Osteoblast (primary cell): ENCODE measurements around the gene SSMEM1. TPM values are rescaled to one million over a fixed set of nuclear protein-coding genes. Genes with fewer than 3 reads are reported as not detected.
A peak's percentile ranks its signal among the peaks of the same experiment; 100 is the strongest.

Source experiments
- DNase-seq: peaks from one replicate; pipeline ENCODE4 v3.0.0; 2011; ENCODE audit warnings: low spot score, mixed read lengths; ENCODE audit not compliant: insufficient read length; ENCODE audit errors: missing footprints
- H2AFZ ChIP-seq: 2 replicates; pipeline ENCODE4 v1.6.0; 2011; ENCODE audit warnings: mild to moderate bottlenecking, low read length
- H3K27ac ChIP-seq: 2 replicates; pipeline ENCODE4 v1.5.1; 2011; ENCODE audit warnings: mild to moderate bottlenecking, low read depth, low read length, moderate library complexity
- H3K27me3 ChIP-seq: 2 replicates; pipeline ENCODE4 v1.6.0; 2012; ENCODE audit warnings: mild to moderate bottlenecking, control low read depth, inconsistent platforms, low read length, moderate library complexity; ENCODE audit not compliant: insufficient read depth
- H3K36me3 ChIP-seq: 2 replicates; pipeline ENCODE4 v1.5.1; 2011; ENCODE audit warnings: mild to moderate bottlenecking, low read length, control low read depth, moderate library complexity; ENCODE audit not compliant: insufficient read depth
- H3K4me1 ChIP-seq: 2 replicates; pipeline ENCODE4 v1.5.1; 2011; ENCODE audit warnings: mild to moderate bottlenecking, low read length, control low read depth, moderate library complexity; ENCODE audit not compliant: insufficient read depth
- H3K4me2 ChIP-seq: 2 replicates; pipeline ENCODE4 v1.6.0; 2011; ENCODE audit warnings: mild to moderate bottlenecking, low read length; ENCODE audit not compliant: insufficient read depth
- H3K4me3 ChIP-seq: fragments of 200-600 bp; sonication (generic); 3 replicates; pipeline ENCODE4 v1.5.1; 2012; ENCODE audit warnings: mild to moderate bottlenecking, low read length, inconsistent platforms; ENCODE audit not compliant: insufficient read depth
- H3K79me2 ChIP-seq: 2 replicates; pipeline ENCODE4 v1.6.0; 2012; ENCODE audit warnings: mild to moderate bottlenecking, low read length, control low read depth, inconsistent platforms; ENCODE audit not compliant: insufficient read depth
- H3K9me3 ChIP-seq: 2 replicates; pipeline ENCODE4 v1.5.1; 2011; ENCODE audit warnings: low read depth, low read length, control low read depth
- H4K20me1 ChIP-seq: 2 replicates; pipeline ENCODE4 v1.6.0; 2012; ENCODE audit warnings: mild to moderate bottlenecking, low read length, control low read depth; ENCODE audit not compliant: insufficient read depth
- total RNA-seq: library from RNA; depleted of rRNA; stranded (reverse); fragments of >200 nt; gene quantifications from 2 replicates; pipeline ENCODE4 v1.2.3, GENCODE V29; 2012
- TF ChIP-seq, protein P1 (sequence below): IDR thresholded peaks from 2 replicates; pipeline ENCODE4 v1.5.1; 2011; ENCODE audit warnings: mild to moderate bottlenecking, low read depth, low read length, moderate library complexity; ENCODE audit errors: extremely low read depth

Gene SSMEM1, protein sequence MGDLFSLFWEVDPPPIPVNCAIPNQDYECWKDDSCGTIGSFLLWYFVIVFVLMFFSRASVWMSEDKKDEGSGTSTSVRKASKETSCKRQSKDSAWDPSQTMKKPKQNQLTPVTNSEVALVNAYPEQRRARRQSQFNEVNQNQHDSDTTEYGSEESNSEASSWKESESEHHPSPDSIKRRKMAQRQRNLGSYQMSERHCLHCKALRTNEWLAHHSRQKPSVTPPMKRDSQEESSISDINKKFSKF
- total RNA-seq, result not detected in 2 replicates

- Histone ChIP-seq H2AFZ (peak within 1 kb of the TSS; percentile 76), H4K20me1 (no peaks in the 10 kb centered on the region), H3K27me3 (no peaks in the 10 kb centered on the region), H3K27ac (peak within 1 kb of the TSS; percentile 79), H3K9me3 (no peaks in the 10 kb centered on the region), H3K4me1 (peaks cover 14% of the 10 kb centered on the region), H3K4me3 (no peak within 1 kb of the TSS), H3K79me2 (peaks cover 6% of the 10 kb centered on the region), H3K4me2 (peak within 1 kb of the TSS; percentile 36), H3K36me3 (peaks cover 8% of the 10 kb centered on the region)
- TF ChIP-seq, protein P1, sequence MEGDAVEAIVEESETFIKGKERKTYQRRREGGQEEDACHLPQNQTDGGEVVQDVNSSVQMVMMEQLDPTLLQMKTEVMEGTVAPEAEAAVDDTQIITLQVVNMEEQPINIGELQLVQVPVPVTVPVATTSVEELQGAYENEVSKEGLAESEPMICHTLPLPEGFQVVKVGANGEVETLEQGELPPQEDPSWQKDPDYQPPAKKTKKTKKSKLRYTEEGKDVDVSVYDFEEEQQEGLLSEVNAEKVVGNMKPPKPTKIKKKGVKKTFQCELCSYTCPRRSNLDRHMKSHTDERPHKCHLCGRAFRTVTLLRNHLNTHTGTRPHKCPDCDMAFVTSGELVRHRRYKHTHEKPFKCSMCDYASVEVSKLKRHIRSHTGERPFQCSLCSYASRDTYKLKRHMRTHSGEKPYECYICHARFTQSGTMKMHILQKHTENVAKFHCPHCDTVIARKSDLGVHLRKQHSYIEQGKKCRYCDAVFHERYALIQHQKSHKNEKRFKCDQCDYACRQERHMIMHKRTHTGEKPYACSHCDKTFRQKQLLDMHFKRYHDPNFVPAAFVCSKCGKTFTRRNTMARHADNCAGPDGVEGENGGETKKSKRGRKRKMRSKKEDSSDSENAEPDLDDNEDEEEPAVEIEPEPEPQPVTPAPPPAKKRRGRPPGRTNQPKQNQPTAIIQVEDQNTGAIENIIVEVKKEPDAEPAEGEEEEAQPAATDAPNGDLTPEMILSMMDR, result no peak
- DNase-seq, result peak; percentile 89
Observed at GRCh38 chr7:130207642-130208041, at the start of gene SSMEM1. Gene SSMEM1, plus strand, starts transcription at chr7:130207860. Its CDS starts 51 bp downstream, at chr7:130207911.

DNA sequence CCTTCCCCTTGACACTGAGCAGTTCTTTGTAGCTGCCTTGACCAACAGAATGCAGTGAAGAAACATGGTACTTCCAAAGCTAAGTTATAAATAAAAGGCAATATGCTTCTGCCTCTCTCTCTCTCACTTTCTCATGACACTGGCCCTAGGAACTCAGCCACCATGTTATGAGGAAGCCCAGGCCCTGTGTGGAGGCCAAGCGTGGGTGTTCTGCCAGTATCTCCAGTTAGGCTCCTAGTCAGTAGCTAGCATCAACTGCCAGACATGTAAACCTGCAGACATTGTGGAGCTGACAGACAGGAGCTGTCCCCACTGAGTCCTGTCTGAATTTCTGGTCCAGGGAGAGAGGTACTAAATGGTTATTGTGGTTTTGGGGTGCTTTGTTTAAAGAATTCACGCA lies 47.6 kb upstream of the SSMEM1 start:
- Histone ChIP-seq H3K79me2 (no peaks in the 10 kb centered on the region), H4K20me1 (no peaks in the 10 kb centered on the region), H3K4me3 (no peak overlapping the region), H3K9me3 (peaks cover 3% of the 10 kb centered on the region), H3K36me3 (peaks cover 30% of the 10 kb centered on the region), H3K4me2 (no peak overlapping the region), H3K27me3 (no peaks in the 10 kb centered on the region), H3K4me1 (no peaks in the 10 kb centered on the region), H3K27ac (no peak overlapping the region), H2AFZ (no peak overlapping the region)
- DNase-seq, result peak; percentile 27
- TF ChIP-seq, protein P1, result no peak

GRCh38 chr7:130160455-130160854 lies 47.2 kb upstream of the SSMEM1 start:
- Histone ChIP-seq H3K4me2 (no peak overlapping the region), H4K20me1 (no peaks in the 10 kb centered on the region), H3K4me3 (no peak overlapping the region), H3K27ac (no peak overlapping the region), H3K79me2 (no peaks in the 10 kb centered on the region), H2AFZ (no peak overlapping the region), H3K36me3 (peaks cover 30% of the 10 kb centered on the region), H3K27me3 (no peaks in the 10 kb centered on the region), H3K4me1 (no peaks in the 10 kb centered on the region), H3K9me3 (peaks cover 3% of the 10 kb centered on the region)
- DNase-seq, result no peak
- TF ChIP-seq, protein P1, result no peak

DNA sequence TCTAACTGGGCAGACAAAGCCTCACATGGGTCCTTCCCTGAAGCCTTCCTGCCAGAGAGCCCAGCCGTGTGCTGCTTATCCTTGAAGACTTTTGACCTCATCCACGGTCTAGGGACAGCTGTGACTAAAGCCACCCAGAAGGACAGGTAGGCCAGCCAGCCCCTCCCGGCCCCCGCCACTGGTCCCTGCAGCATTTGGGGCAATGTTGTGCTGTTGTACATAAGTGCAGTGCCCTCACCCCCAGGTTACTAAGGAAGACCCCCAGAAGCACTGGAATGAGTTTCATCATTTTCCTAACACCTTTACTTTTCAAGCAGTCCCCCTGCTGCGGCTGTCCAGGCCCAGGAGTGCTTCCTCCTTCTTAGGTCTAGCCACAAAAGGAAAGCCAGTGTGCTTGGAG lies 45.5 kb upstream of the SSMEM1 start:
- Histone ChIP-seq H3K27me3 (no peaks in the 10 kb centered on the region), H3K4me3 (no peak overlapping the region), H2AFZ (no peak overlapping the region), H4K20me1 (no peaks in the 10 kb centered on the region), H3K4me1 (no peaks in the 10 kb centered on the region), H3K36me3 (peaks cover 28% of the 10 kb centered on the region), H3K4me2 (no peak overlapping the region), H3K79me2 (no peaks in the 10 kb centered on the region), H3K27ac (no peak overlapping the region), H3K9me3 (no peaks in the 10 kb centered on the region)
- TF ChIP-seq, protein P1, result no peak
- peak; percentile 50 for DNase-seq
